Parathyroid adenoma (tissue), 2 donors: ENCODE measurements around the gene FAM168A.

ENCODE experiments used
- H2AFZ ChIP-seq: fragments of 300-600 bp; sonication (generic); one replicate; pipeline ENCODE4 v1.7.0; 2017; ENCODE audit warnings: antibody characterized with exemption, mild to moderate bottlenecking
- H3K27ac ChIP-seq: fragments of 300-600 bp; sonication (generic); one replicate; pipeline ENCODE4 v1.7.0; 2017
- H3K27me3 ChIP-seq: fragments of 300-600 bp; sonication (generic); one replicate; pipeline ENCODE4 v1.7.0; 2017; ENCODE audit warnings: low read length; ENCODE audit not compliant: control insufficient read depth, insufficient read depth
- H3K36me3 ChIP-seq: fragments of 300-600 bp; sonication (generic); one replicate; pipeline ENCODE4 v1.7.0; 2017; ENCODE audit warnings: low read length; ENCODE audit not compliant: control insufficient read depth, insufficient read depth
- H3K4me1 ChIP-seq: fragments of 300-600 bp; sonication (generic); one replicate; pipeline ENCODE4 v1.7.0; 2017; ENCODE audit warnings: control low read depth
- H3K4me2 ChIP-seq: fragments of 300-600 bp; sonication (generic); one replicate; pipeline ENCODE4 v1.7.0; 2017; ENCODE audit warnings: low read length
- H3K4me3 ChIP-seq: fragments of 300-600 bp; sonication (generic); one replicate; pipeline ENCODE4 v1.7.0; 2017; ENCODE audit warnings: low read depth, low read length
- H3K79me2 ChIP-seq: fragments of 300-600 bp; sonication (generic); one replicate; pipeline ENCODE4 v1.7.0; 2017; ENCODE audit warnings: control low read depth
- H3K9ac ChIP-seq: fragments of 300-600 bp; sonication (generic); one replicate; pipeline ENCODE4 v1.7.0; 2017; ENCODE audit warnings: mild to moderate bottlenecking
- H3K9me3 ChIP-seq: fragments of 300-600 bp; sonication (generic); one replicate; pipeline ENCODE4 v1.7.0; 2017; ENCODE audit warnings: low read length; ENCODE audit not compliant: control insufficient read depth
- TF ChIP-seq, protein P1 (sequence below): fragments of 300-600 bp; sonication (generic); IDR thresholded peaks from one replicate; pipeline ENCODE4 v1.7.0; 2017; ENCODE audit warnings: antibody characterized with exemption, mild to moderate bottlenecking
- donor health status: primary hyperparathyroidism.

Gene FAM168A

GRCh38 chr11:73598719-73599379 is 937 bp upstream of the FAM168A start:
- peak overlapping the region; percentile 96 for H2AFZ ChIP-seq
- TF ChIP-seq, protein P1, sequence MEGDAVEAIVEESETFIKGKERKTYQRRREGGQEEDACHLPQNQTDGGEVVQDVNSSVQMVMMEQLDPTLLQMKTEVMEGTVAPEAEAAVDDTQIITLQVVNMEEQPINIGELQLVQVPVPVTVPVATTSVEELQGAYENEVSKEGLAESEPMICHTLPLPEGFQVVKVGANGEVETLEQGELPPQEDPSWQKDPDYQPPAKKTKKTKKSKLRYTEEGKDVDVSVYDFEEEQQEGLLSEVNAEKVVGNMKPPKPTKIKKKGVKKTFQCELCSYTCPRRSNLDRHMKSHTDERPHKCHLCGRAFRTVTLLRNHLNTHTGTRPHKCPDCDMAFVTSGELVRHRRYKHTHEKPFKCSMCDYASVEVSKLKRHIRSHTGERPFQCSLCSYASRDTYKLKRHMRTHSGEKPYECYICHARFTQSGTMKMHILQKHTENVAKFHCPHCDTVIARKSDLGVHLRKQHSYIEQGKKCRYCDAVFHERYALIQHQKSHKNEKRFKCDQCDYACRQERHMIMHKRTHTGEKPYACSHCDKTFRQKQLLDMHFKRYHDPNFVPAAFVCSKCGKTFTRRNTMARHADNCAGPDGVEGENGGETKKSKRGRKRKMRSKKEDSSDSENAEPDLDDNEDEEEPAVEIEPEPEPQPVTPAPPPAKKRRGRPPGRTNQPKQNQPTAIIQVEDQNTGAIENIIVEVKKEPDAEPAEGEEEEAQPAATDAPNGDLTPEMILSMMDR, result no peak
- H3K4me1 ChIP-seq, result peaks cover 2% of the 10 kb centered on the region
- no peaks in the 10 kb centered on the region for H3K9me3 ChIP-seq
- H3K79me2 ChIP-seq, result peaks cover 2% of the 10 kb centered on the region
- peak overlapping the region; percentile 77 for H3K27ac ChIP-seq
- peak overlapping the region; percentile 35 for H3K4me2 ChIP-seq
- peak overlapping the region; percentile 56 for H3K4me3 ChIP-seq
- H3K27me3 ChIP-seq, result no peaks in the 10 kb centered on the region
- H3K36me3 ChIP-seq, result no peaks in the 10 kb centered on the region
- H3K9ac ChIP-seq, result no peak overlapping the region

- Histone ChIP-seq H3K4me3 (peak overlapping the region; percentile 56), H3K9me3 (no peaks in the 10 kb centered on the region), H3K36me3 (no peaks in the 10 kb centered on the region), H3K4me2 (peak overlapping the region; percentile 66), H3K27ac (peak overlapping the region; percentile 77), H3K79me2 (peaks cover 2% of the 10 kb centered on the region), H3K4me1 (peaks cover 2% of the 10 kb centered on the region), H2AFZ (peak overlapping the region; percentile 96), H3K9ac (no peak overlapping the region), H3K27me3 (no peaks in the 10 kb centered on the region)
- TF ChIP-seq, protein P1, result no peak
Measured at GRCh38 chr11:73597336-73597955, 466 bp downstream of the FAM168A start.

DNA sequence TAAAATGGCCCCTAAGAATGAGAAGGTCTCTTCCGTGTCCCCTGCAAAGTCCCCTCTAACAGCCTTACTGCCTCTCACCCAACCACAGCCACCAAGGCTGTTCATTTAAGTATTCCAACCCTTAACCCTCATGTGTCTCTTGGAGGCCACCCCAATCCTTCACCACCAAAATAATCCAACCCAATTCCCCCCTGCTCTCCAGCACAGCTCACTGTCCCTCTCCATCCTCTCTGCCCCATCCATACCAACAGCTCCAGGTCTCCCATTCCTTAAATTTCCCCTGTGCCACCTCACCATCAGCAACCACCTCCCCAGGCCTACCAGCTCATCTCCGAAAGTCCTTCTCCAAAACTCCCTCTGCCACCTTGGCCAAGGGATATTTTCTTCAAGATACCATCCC is 1.4 kb downstream of the FAM168A start:
- Histone ChIP-seq H3K4me3 (no peak overlapping the region), H2AFZ (no peak overlapping the region), H3K4me1 (peaks cover 4% of the 10 kb centered on the region), H3K36me3 (no peaks in the 10 kb centered on the region), H3K79me2 (peaks cover 2% of the 10 kb centered on the region), H3K9ac (no peak overlapping the region), H3K9me3 (no peaks in the 10 kb centered on the region), H3K27me3 (no peaks in the 10 kb centered on the region), H3K27ac (no peak overlapping the region), H3K4me2 (no peak overlapping the region)
- TF ChIP-seq, protein P1, result no peak

DNA sequence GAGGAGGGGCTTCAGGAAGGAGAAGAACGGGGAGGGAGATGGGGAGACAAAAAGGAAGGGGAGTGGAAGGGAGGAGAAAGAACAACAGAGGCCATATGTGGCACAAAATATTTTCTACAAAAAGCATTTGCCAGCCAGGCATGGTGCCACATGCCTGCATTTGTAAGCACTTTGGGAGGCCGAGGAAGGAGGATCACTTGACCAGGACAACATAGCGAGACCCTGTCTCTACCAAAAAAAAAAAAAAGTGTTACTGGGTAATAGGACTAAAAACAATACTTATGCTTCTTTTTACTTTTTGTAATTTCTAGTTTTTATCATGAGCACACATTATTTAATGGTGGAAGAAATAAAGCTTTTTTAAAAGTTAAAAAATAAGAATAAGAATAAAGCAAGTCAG is 5.3 kb downstream of the FAM168A start:
- no peak overlapping the region for H3K9ac ChIP-seq
- no peaks in the 10 kb centered on the region for H3K9me3 ChIP-seq
- H2AFZ ChIP-seq, result no peak overlapping the region
- no peak overlapping the region for H3K4me3 ChIP-seq
- H3K27ac ChIP-seq, result no peak overlapping the region
- TF ChIP-seq, protein P1, result no peak
- H3K4me2 ChIP-seq, result no peak overlapping the region
- H3K79me2 ChIP-seq, result peaks cover 19% of the 10 kb centered on the region
- peaks cover 2% of the 10 kb centered on the region for H3K4me1 ChIP-seq
- H3K27me3 ChIP-seq, result no peaks in the 10 kb centered on the region
- H3K36me3 ChIP-seq, result no peaks in the 10 kb centered on the region

DNA sequence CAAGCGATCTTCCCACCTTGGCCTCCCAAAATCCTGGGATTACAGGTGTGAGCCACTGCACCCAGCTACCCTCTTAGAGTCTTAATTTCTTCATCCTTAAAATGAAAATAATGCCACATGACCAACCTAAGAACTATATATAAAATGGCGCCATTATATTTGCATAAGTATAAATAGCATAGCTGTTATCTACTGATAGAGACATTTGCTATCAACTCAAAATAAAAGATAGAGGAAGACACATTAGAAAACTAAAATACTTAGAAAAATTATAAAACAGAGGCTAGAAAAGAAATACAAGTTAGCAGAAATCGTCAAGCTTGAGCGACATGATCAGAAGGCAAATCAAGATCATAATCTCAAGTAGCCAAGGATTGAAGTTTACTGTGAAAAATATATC is 6.2 kb downstream of the FAM168A start:
- Histone ChIP-seq H2AFZ (no peak overlapping the region), H3K79me2 (peaks cover 21% of the 10 kb centered on the region), H3K27ac (no peak overlapping the region), H3K4me2 (no peak overlapping the region), H3K36me3 (no peaks in the 10 kb centered on the region), H3K4me3 (no peak overlapping the region), H3K9ac (no peak overlapping the region), H3K9me3 (no peaks in the 10 kb centered on the region), H3K4me1 (peaks cover 2% of the 10 kb centered on the region), H3K27me3 (no peaks in the 10 kb centered on the region)
- TF ChIP-seq, protein P1, result no peak
